IMR-90 (cell line): ENCODE data around the gene KCNAB2. TPM values are rescaled to one million over a fixed set of nuclear protein-coding genes. Genes with fewer than 3 reads are reported as not detected.

ENCODE experiments used
- ATAC-seq: fragments of 200-7000 bp; cut with Tn5 transposase; 2 replicates; pipeline ENCODE4 v1.9.1; 2020; ENCODE audit warnings: low read depth, mild to moderate bottlenecking, moderate library complexity
- BruUV-seq: library from RNA; stranded (reverse); fragments of 400-500 nt; replicated peaks from 2 replicates; lab custom pipeline; 2021; lab: Mats Ljungman, UMichigan
- CTCF ChIA-PET: fragments of 300-600 bp; formaldehyde crosslinking; extraction: SDS; loops from one replicate; lab custom pipeline; 2021; ENCODE audit warnings: antibody characterized with exemption; lab: Yijun Ruan, JAX
- POLR2A ChIA-PET: fragments of 300-600 bp; sonication (Branson Sonifier 250); formaldehyde crosslinking; loops from one replicate; lab custom pipeline; 2022; ENCODE audit warnings: antibody characterized with exemption; ENCODE audit not compliant: unreplicated experiment; lab: Charles Lee
- DNase-seq: peaks from one replicate; pipeline ENCODE4 v3.0.0; 2013
- H2AFZ ChIP-seq: replicated peaks from 2 replicates; pipeline ENCODE3; 2013; ENCODE audit warnings: low read length, mild to moderate bottlenecking; ENCODE audit not compliant: poor library complexity
- H2AK5ac ChIP-seq: 2 replicates; pipeline ENCODE4 v1.6.1; 2013; ENCODE audit warnings: low read depth, low read length, inconsistent platforms
- H2AK9ac ChIP-seq: replicated peaks from 2 replicates; pipeline ENCODE3; 2013; ENCODE audit warnings: mild to moderate bottlenecking, low read depth, low read length, moderate library complexity; ENCODE audit not compliant: poor library complexity
- H2BK120ac ChIP-seq: 2 replicates; pipeline ENCODE4 v1.6.1; 2013; ENCODE audit warnings: low read depth, low read length, inconsistent platforms
- H2BK15ac ChIP-seq: 3 replicates; pipeline ENCODE4 v1.6.1; 2013; ENCODE audit warnings: low read depth, low read length, inconsistent platforms
- H2BK20ac ChIP-seq: 2 replicates; pipeline ENCODE4 v1.6.1; 2013; ENCODE audit warnings: low read depth, mild to moderate bottlenecking, inconsistent platforms, low read length, moderate library complexity
- H2BK5ac ChIP-seq: 2 replicates; pipeline ENCODE4 v1.6.1; 2013; ENCODE audit warnings: mild to moderate bottlenecking, low read depth, low read length, inconsistent platforms; ENCODE audit not compliant: poor library complexity, severe bottlenecking
- H3K14ac ChIP-seq: replicated peaks from 2 replicates; pipeline ENCODE4 v1.6.1; 2013; ENCODE audit warnings: low read depth, low read length, inconsistent platforms
- H3K18ac ChIP-seq: 2 replicates; pipeline ENCODE4 v1.6.1; 2013; ENCODE audit warnings: low read depth, low read length, control low read depth
- H3K23ac ChIP-seq: 2 replicates; pipeline ENCODE4 v1.6.1; 2013; ENCODE audit warnings: low read depth, low read length, inconsistent platforms
- H3K27ac ChIP-seq: 2 replicates; pipeline ENCODE4 v1.5.1; 2013; ENCODE audit warnings: mild to moderate bottlenecking, control low read depth, low read length; ENCODE audit not compliant: insufficient read depth
- H3K27me3 ChIP-seq: 2 replicates; pipeline ENCODE4 v1.6.1; 2013; ENCODE audit warnings: low read length; ENCODE audit not compliant: control insufficient read depth, insufficient read depth
- H3K36me3 ChIP-seq: 2 replicates; pipeline ENCODE4 v1.6.1; 2013; ENCODE audit warnings: low read length, mixed read lengths; ENCODE audit not compliant: control insufficient read depth, insufficient read depth
- H3K4ac ChIP-seq: 2 replicates; pipeline ENCODE4 v1.6.1; 2013; ENCODE audit warnings: low read depth, low read length, inconsistent platforms
- H3K4me1 ChIP-seq: 2 replicates; pipeline ENCODE4 v1.6.1; 2013; ENCODE audit warnings: low read length, mixed read lengths; ENCODE audit not compliant: control insufficient read depth, insufficient read depth
- H3K4me2 ChIP-seq: 2 replicates; pipeline ENCODE4 v1.6.1; 2013; ENCODE audit warnings: low read depth, mild to moderate bottlenecking, control low read depth, low read length, moderate library complexity
- H3K4me3 ChIP-seq: 2 replicates; pipeline ENCODE4 v1.5.1; 2013; ENCODE audit warnings: low read depth, mild to moderate bottlenecking, control low read depth, low read length, moderate library complexity; ENCODE audit not compliant: insufficient read depth
- H3K56ac ChIP-seq: 2 replicates; pipeline ENCODE4 v1.6.1; 2013; ENCODE audit warnings: low read length, inconsistent platforms; ENCODE audit not compliant: insufficient read depth; ENCODE audit errors: extremely low read depth
- H3K79me1 ChIP-seq, 2 experiments: 2 replicates each; pipeline ENCODE4 v1.6.1; 2013; ENCODE audit warnings: low read length in 2 of 2, inconsistent platforms in 1 of 2, low read depth in 1 of 2
- H3K9ac ChIP-seq: 2 replicates; pipeline ENCODE4 v1.6.1; 2013; ENCODE audit warnings: low read depth, low read length, control low read depth
- H3K9me1 ChIP-seq: 2 replicates; pipeline ENCODE4 v1.6.1; 2013; ENCODE audit warnings: low read length, inconsistent platforms; ENCODE audit not compliant: insufficient read depth
- H3K9me3 ChIP-seq: 2 replicates; pipeline ENCODE4 v1.6.1; 2013; ENCODE audit warnings: low read length; ENCODE audit not compliant: control insufficient read depth, insufficient read depth
- H4K20me1 ChIP-seq: 2 replicates; pipeline ENCODE4 v1.6.1; 2013; ENCODE audit warnings: low read length, inconsistent platforms; ENCODE audit not compliant: insufficient read depth
- H4K5ac ChIP-seq: 2 replicates; pipeline ENCODE4 v1.6.1; 2013; ENCODE audit warnings: mild to moderate bottlenecking, low read depth, low read length, control low read depth
- H4K8ac ChIP-seq, 2 experiments: 2 replicates each; pipeline ENCODE4 v1.6.1; 2013; ENCODE audit warnings: low read depth in 2 of 2, low read length in 2 of 2, control low read depth in 1 of 2, inconsistent platforms in 1 of 2
- H4K91ac ChIP-seq: 2 replicates; pipeline ENCODE4 v1.6.1; 2013; ENCODE audit warnings: low read depth, low read length, inconsistent platforms; ENCODE audit not compliant: insufficient read depth
- BHLHE40 ChIP-seq: fragments of 150-350 bp; IDR thresholded peaks from 2 replicates; pipeline ENCODE4 v1.6.1; 2016; ENCODE audit warnings: mild to moderate bottlenecking, low read depth, low read length
- CEBPB ChIP-seq: IDR thresholded peaks from 2 replicates; pipeline ENCODE4 v1.6.1; 2012; ENCODE audit warnings: low read depth, low read length, improper control_type of control experiment
- CHD1 ChIP-seq: IDR thresholded peaks from 2 replicates; pipeline ENCODE4 v1.6.1; 2012; ENCODE audit warnings: low read depth, low read length, improper control_type of control experiment
- CTCF ChIP-seq: conservative IDR thresholded peaks from 2 replicates; pipeline ENCODE4 v1.5.1; 2012; ENCODE audit warnings: mild to moderate bottlenecking, low read depth, low read length, improper control_type of control experiment
- ELK1 ChIP-seq: fragments of 150-350 bp; IDR thresholded peaks from 2 replicates; pipeline ENCODE4 v1.6.1; 2016; ENCODE audit warnings: low read depth, mild to moderate bottlenecking, low read length, moderate library complexity, borderline replicate concordance
- FOS ChIP-seq: fragments of 150-350 bp; IDR thresholded peaks from 2 replicates; pipeline ENCODE4 v1.6.1; 2016; ENCODE audit warnings: low read depth, low read length
- MAFK ChIP-seq: IDR thresholded peaks from 2 replicates; pipeline ENCODE4 v1.6.1; 2012; ENCODE audit warnings: low read depth, low read length, improper control_type of control experiment
- MAZ ChIP-seq: IDR thresholded peaks from 2 replicates; pipeline ENCODE4 v1.6.1; 2012; ENCODE audit warnings: low read depth, mild to moderate bottlenecking, low read length, improper control_type of control experiment, moderate library complexity, borderline replicate concordance
- NFE2L2 ChIP-seq: fragments of 150-350 bp; IDR thresholded peaks from 2 replicates; pipeline ENCODE4 v1.6.1; 2016; ENCODE audit warnings: low read depth, mild to moderate bottlenecking, low read length
- RAD21 ChIP-seq: IDR thresholded peaks from 2 replicates; pipeline ENCODE4 v1.6.1; 2012; ENCODE audit warnings: low read length, improper control_type of control experiment
- SMC3 ChIP-seq: fragments of 150-350 bp; IDR thresholded peaks from 2 replicates; pipeline ENCODE4 v1.6.1; 2016; ENCODE audit warnings: low read depth, mild to moderate bottlenecking, antibody characterized with exemption, low read length, moderate library complexity
- USF2 ChIP-seq: fragments of 150-350 bp; IDR thresholded peaks from 2 replicates; pipeline ENCODE4 v1.6.1; 2017; ENCODE audit warnings: mild to moderate bottlenecking, antibody characterized with exemption, low read length, low read depth
- WGBS, 2 experiments: methylation state at CpG; one replicate each; pipeline versions ENCODE4 v1.1.5 to v1.1.7; 2013; ENCODE audit warnings: missing lambda C conversion rate in 2 of 2; ENCODE audit not compliant: insufficient read length in 1 of 2; ENCODE audit errors: extremely low coverage in 2 of 2; 5-methylcytosine and 5-hydroxymethylcytosine counted together
- dilution Hi-C: fragments of 300-500 bp; cut with HindIII; formaldehyde crosslinking; loops from one replicate; pipeline ENCODE4 v1.14.3; 2018; ENCODE audit warnings: low sequenced_read_pairs; ENCODE audit not compliant: unreplicated experiment
- in situ Hi-C: fragments of 300-500 bp; cut with MboI; formaldehyde crosslinking; loops from 3 replicates; pipeline ENCODE4 v1.14.3; 2019; ENCODE audit warnings: low sequenced_read_pairs, inconsistent platforms, mixed read lengths
- intact Hi-C: fragments of 100-400 bp; cut with micrococcal nuclease; formaldehyde crosslinking; loops from 2 replicates; pipeline ENCODE4 v1.10.0; 2022
- polyA plus RNA-seq, 3 experiments: library from polyadenylated mRNA; depleted of rRNA; stranded (reverse); fragments of >200 nt; gene quantifications; 2 replicates each; pipeline ENCODE4 v1.2.3, GENCODE V29; 2012; ENCODE audit warnings: low replicate concordance in 1 of 3
- total RNA-seq: library from RNA; depleted of rRNA; stranded (reverse); fragments of >200 nt; gene quantifications from 2 replicates; pipeline ENCODE4 v1.2.3, GENCODE V29; 2012

KCNAB2 gene
- total and polyA plus RNA-seq, 2 of the 4 experiments (the other 2 are of a cell fraction), result 1.3 to 4.2 TPM

GRCh38 chr1:6142734-6143133 is 97.0 kb downstream of the KCNAB2 start:
- Histone ChIP-seq H3K4ac (no peak overlapping the region), H3K27ac (no peak overlapping the region), H2AK9ac (no peak overlapping the region), H3K56ac (no peak overlapping the region), H3K4me1 (no peaks in the 10 kb centered on the region), H4K8ac (no peak overlapping the region), H4K91ac (no peak overlapping the region), H2AFZ (no peak overlapping the region), H3K79me1 (no peaks in the 10 kb centered on the region), H3K27me3 (peaks cover 38% of the 10 kb centered on the region), H3K36me3 (no peaks in the 10 kb centered on the region), H3K14ac (no peak overlapping the region), H2AK5ac (no peak overlapping the region), H2BK15ac (no peak overlapping the region), H2BK20ac (no peak overlapping the region), H3K9me1 (no peaks in the 10 kb centered on the region), H4K5ac (no peak overlapping the region), H3K23ac (no peak overlapping the region), H3K18ac (no peak overlapping the region), H3K9me3 (no peaks in the 10 kb centered on the region), H2BK5ac (no peak overlapping the region), H2BK120ac (no peak overlapping the region), H3K9ac (no peak overlapping the region), H3K4me3 (no peak overlapping the region), H3K4me2 (no peak overlapping the region), H4K20me1 (no peaks in the 10 kb centered on the region)
- 52% methylated on average over 4 of the region's 4 CpGs; no CpG with 5 or more reads in 1 of the 2 experiments for WGBS, 2 experiments
- dilution Hi-C loops (no loop called here), in situ Hi-C loops (no loop called here), intact Hi-C loops (no loop called here)
- BruUV-seq, result no TSS peak
- CTCF ChIA-PET, result no interaction called here
- ATAC-seq (no peak), DNase-seq (no peak)
- TF ChIP-seq MAFK, result no peak
- TF ChIP-seq USF2, result no peak
- no peak for TF ChIP-seq BHLHE40
- no peak for TF ChIP-seq RAD21
- no peak for TF ChIP-seq NFE2L2
- no peak for TF ChIP-seq MAZ
- no peak for TF ChIP-seq CEBPB
- TF ChIP-seq ELK1, result no peak
- no peak for TF ChIP-seq FOS
- TF ChIP-seq CHD1, result no peak
- no peak for TF ChIP-seq CTCF
- TF ChIP-seq SMC3, result no peak
- POLR2A ChIA-PET, result no interaction called here
